Lung (tissue), 12 donors: ENCODE measurements around the gene KLK8. TPM values are rescaled to one million over a fixed set of nuclear protein-coding genes. Genes with fewer than 3 reads are reported as not detected.
"Not testable (repeated sequence)": the region's sequence is repeated elsewhere in the genome, so short reads cannot be mapped to it uniquely, and the experiment has no call there.

Experiments used
- ATAC-seq: fragments of 200-7000 bp; cut with Tn5 transposase; one replicate; pipeline ENCODE4 v1.9.1; 2020; ENCODE audit warnings: moderate number of reproducible peaks; ENCODE audit not compliant: insufficient read depth, low FRiP score
- DNase-seq, 3 donors: peaks; one replicate each; pipeline ENCODE4 v3.0.0-alpha.2; 2013 to 2017
- H3K27ac ChIP-seq, 2 donors: one replicate each; pipeline ENCODE4 v1.5.1; 2013; ENCODE audit warnings: mild to moderate bottlenecking in 2 of 2, moderate library complexity in 2 of 2, control low read depth in 1 of 2, inconsistent platforms in 1 of 2, low read depth in 1 of 2, low read length in 1 of 2
- H3K27me3 ChIP-seq, 3 donors: one replicate each; pipeline ENCODE4 v1.5.1; 2013; ENCODE audit warnings: low read length in 2 of 3; ENCODE audit not compliant: control insufficient read depth in 3 of 3, insufficient read depth in 3 of 3
- H3K36me3 ChIP-seq, 4 donors: one replicate each; pipeline ENCODE4 v1.5.1; 2013; ENCODE audit warnings: low read length in 4 of 4, mild to moderate bottlenecking in 1 of 4, moderate library complexity in 1 of 4; ENCODE audit not compliant: control insufficient read depth in 4 of 4, insufficient read depth in 4 of 4
- H3K4me1 ChIP-seq, 5 donors: one replicate each; pipeline ENCODE4 v1.5.1; 2013; ENCODE audit warnings: low read length in 5 of 5, mild to moderate bottlenecking in 2 of 5, moderate library complexity in 1 of 5; ENCODE audit not compliant: control insufficient read depth in 5 of 5, insufficient read depth in 5 of 5
- H3K4me3 ChIP-seq: one replicate; pipeline ENCODE4 v1.5.1; 2013; ENCODE audit warnings: mild to moderate bottlenecking, control low read depth, moderate library complexity
- H3K9ac ChIP-seq, 2 donors: one replicate each; pipeline ENCODE4 v1.5.1; 2013; ENCODE audit warnings: low read length in 2 of 2, control low read depth in 1 of 2; ENCODE audit not compliant: insufficient read depth in 1 of 2
- H3K9me3 ChIP-seq, 4 donors: one replicate each; pipeline ENCODE4 v1.5.1; 2013; ENCODE audit warnings: low read length in 3 of 4, mild to moderate bottlenecking in 1 of 4, moderate library complexity in 1 of 4; ENCODE audit not compliant: control insufficient read depth in 4 of 4, insufficient read depth in 3 of 4
- WGBS, 2 donors: extraction: QIAGEN DNeasy Blood & Tissue Kit; methylation state at CpG; one replicate each; pipeline ENCODE4 v1.1.7; 2013; 5-methylcytosine and 5-hydroxymethylcytosine counted together
- polyA plus RNA-seq, 2 donors: library from polyadenylated mRNA; stranded (reverse); fragments of 200-250 nt; gene quantifications; one replicate each; pipeline ENCODE4 v1.2.1, GENCODE V29; 2013
- total RNA-seq, 2 donors: library from RNA; depleted of rRNA in 1 of 2; stranded (reverse); fragments of >200 nt in 1 of 2; gene quantifications; one replicate each; pipeline ENCODE4 v1.2.1, GENCODE V29; 2014 to 2021
- TF ChIP-seq, protein P1 (sequence below): IDR thresholded peaks from 2 replicates; pipeline ENCODE4 v1.5.1; 2012; ENCODE audit warnings: mild to moderate bottlenecking; ENCODE audit errors: control extremely low read depth, extremely low read depth
- donor health status: control.
- donor health status: control.
- donor health status: Bipolar disorder and iron deficiency.
- donor health status: healthy.
- donor health status: DM: yes; HTN: yes; CAD: no.

KLK8 gene
- total and polyA plus RNA-seq, 4 donors, result 0.39 to 0.74 TPM; not detected in 2

DNA sequence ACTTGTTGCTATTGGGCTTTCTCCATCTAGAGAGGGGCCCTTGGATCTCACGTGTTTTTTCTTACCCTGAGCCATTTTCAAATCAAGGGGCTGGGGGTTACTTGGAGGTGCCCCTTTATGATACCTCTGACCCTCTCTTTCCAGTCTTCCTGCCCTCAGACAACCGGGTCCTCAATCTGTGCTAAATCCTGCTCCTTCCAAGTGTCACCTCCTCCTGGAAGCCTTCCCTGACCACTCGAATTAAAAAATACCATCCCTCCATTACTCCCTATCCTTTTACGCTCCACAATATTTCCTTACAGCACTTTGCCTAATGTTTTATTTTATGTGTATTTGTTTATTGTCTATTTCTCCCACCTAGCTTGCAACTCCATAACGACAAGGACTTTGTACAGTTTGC is 3.3 kb downstream of the KLK8 start:
- DNase-seq (no peak), ATAC-seq (no peak)
- Histone ChIP-seq H3K27ac (no peak overlapping the region), H3K4me1 (no peaks in the 10 kb centered on the region), H3K27me3 (peaks cover 0 to 9% (median 4%) of the 10 kb centered on the region in 3 donors), H3K36me3 (no peaks in the 10 kb centered on the region), H3K9ac (no peak overlapping the region), H3K9me3 (peaks cover 0 to 4% (median 0%) of the 10 kb centered on the region in 4 donors), H3K4me3 (no peak overlapping the region)
- TF ChIP-seq, protein P1, sequence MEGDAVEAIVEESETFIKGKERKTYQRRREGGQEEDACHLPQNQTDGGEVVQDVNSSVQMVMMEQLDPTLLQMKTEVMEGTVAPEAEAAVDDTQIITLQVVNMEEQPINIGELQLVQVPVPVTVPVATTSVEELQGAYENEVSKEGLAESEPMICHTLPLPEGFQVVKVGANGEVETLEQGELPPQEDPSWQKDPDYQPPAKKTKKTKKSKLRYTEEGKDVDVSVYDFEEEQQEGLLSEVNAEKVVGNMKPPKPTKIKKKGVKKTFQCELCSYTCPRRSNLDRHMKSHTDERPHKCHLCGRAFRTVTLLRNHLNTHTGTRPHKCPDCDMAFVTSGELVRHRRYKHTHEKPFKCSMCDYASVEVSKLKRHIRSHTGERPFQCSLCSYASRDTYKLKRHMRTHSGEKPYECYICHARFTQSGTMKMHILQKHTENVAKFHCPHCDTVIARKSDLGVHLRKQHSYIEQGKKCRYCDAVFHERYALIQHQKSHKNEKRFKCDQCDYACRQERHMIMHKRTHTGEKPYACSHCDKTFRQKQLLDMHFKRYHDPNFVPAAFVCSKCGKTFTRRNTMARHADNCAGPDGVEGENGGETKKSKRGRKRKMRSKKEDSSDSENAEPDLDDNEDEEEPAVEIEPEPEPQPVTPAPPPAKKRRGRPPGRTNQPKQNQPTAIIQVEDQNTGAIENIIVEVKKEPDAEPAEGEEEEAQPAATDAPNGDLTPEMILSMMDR, result no peak
- 62 to 79% methylated on average over 5 of the region's 5 CpGs for WGBS, 2 donors

DNA sequence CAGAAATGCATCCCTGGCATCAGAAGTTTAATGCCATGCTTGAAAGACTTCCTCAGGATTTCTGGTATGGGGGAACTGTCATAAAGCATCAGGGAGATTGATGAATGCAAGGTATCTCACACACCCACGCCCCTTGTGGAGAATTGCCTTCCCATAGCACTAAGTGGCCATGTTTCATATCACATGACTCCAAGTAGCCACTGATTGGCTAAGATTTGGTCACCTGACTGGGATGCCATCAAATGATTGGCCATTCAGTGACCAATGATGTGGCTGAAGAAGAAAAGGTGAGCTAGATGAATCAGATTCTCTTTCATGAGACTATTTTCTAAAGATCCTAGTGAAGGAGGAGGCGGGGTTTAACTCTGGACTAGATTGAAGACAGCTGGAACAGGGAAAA is 7.3 kb downstream of the KLK8 start:
- Histone ChIP-seq H3K9me3 (peaks cover 0 to 4% (median 0%) of the 10 kb centered on the region in 4 donors), H3K4me3 (no peak overlapping the region), H3K4me1 (no peaks in the 10 kb centered on the region), H3K9ac (no peak overlapping the region), H3K36me3 (no peaks in the 10 kb centered on the region), H3K27me3 (peaks cover 0 to 5% (median 4%) of the 10 kb centered on the region in 3 donors), H3K27ac (no peak overlapping the region)
- 76% methylated on average over 2 of the region's 2 CpGs for WGBS, 2 donors
- TF ChIP-seq, protein P1, result no peak
- DNase-seq (no peak), ATAC-seq (no peak)

DNA sequence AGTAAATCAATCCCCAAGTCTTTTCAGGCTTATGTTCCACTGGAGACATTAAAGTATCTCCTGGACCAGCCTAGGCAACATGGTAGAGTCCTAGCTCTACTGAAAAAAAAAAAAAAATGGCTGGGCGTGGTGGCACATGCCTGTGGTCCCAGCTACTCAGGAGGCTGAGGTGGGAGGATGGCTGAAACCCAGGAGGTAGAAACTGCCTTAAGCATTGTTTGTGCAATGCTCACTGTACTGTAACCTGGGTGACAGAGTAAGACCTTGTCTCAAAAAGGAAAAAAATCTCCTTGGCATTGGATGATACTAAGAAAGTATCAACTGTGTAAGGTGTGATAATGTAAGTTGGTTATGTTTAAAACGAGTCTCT is 8.8 kb downstream of the KLK8 start:
- TF ChIP-seq, protein P1, result no peak
- 69 to 80% methylated on average over 2 of the region's 2 CpGs for WGBS, 2 donors
- DNase-seq, result no peak
- no peak for ATAC-seq
- no peak overlapping the region for H3K27ac ChIP-seq
- H3K9ac ChIP-seq, result no peak overlapping the region
- no peaks in the 10 kb centered on the region for H3K36me3 ChIP-seq
- H3K4me1 ChIP-seq, result no peaks in the 10 kb centered on the region
- H3K4me3 ChIP-seq, result no peak overlapping the region
- H3K9me3 ChIP-seq, result peaks cover 0 to 4% (median 0%) of the 10 kb centered on the region in 4 donors
- peaks cover 0 to 9% (median 4%) of the 10 kb centered on the region in 3 donors for H3K27me3 ChIP-seq

DNA sequence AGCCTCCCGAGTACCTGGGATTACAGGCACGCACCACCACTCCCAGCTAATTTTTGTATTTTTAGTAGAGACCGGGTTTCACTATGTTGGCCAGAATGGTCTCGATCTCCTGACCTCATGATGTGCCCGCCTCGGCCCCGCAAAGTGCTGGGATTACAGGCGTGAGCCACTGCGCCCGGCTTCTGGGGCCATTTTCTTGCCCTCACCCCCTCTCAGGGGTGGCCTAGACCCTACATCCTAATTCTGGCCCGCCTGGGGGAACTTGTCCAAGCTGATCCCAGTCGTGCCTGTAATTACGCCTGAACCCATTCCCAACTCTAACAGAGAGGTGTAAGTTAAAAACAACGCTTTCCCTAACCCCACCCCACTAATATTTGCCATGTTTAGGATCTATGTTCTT is 17.0 kb downstream of the KLK8 start:
- peaks cover 0 to 12% (median 0%) of the 10 kb centered on the region in 3 donors for H3K27me3 ChIP-seq
- H3K36me3 ChIP-seq, H3K27ac ChIP-seq, DNase-seq, H3K4me1 ChIP-seq, H3K4me3 ChIP-seq, ATAC-seq, H3K9me3 ChIP-seq, H3K9ac ChIP-seq: not testable (repeated sequence)
- 79 to 82% methylated on average over 14 of the region's 14 CpGs for WGBS, 2 donors
